ENCODE measurements around the gene SPATA24.

GRCh38 chr5:139404484-139404840 lies 573 bp upstream of the SPATA24 start:
- TF ChIP-seq CTCF (IDR thresholded peaks at IDR 0.05; ENCODE audit: poor library complexity, severe bottlenecking) (no peak), MXI1 (conservative IDR thresholded peaks at IDR 0.05; ENCODE audit: poor library complexity, severe bottlenecking) (no peak)

Data from neural cell (in vitro differentiated cells).